ENCODE measurements around the gene SDC3. TPM values are rescaled to one million over a fixed set of nuclear protein-coding genes. Genes with fewer than 3 reads are reported as not detected.

SDC3 gene
- total RNA-seq, 1 donor from 2014 or later, result 2.4 TPM

- FAIRE-seq, result no peak
- no peaks in the 10 kb centered on the region for H3K27me3 ChIP-seq (ENCODE audit: control insufficient read depth, insufficient read depth, low read length)
- H3K36me3 ChIP-seq (ENCODE audit: control insufficient read depth, insufficient read depth, low read length), result no peaks in the 10 kb centered on the region
- no peak for TF ChIP-seq CTCF (IDR thresholded peaks at IDR 0.05; ENCODE audit: insufficient read depth, low read length, severe bottlenecking)
- H3K4me3 ChIP-seq (ENCODE audit: low read depth, low read length), result no peak overlapping the region
- no peak for DNase-seq (ENCODE audit: low read depth)
These were observed 15.9 kb downstream of the SDC3 start for GRCh38 chr1:30892671-30893073.

GRCh38 chr1:30891227-30891552 lies 17.4 kb downstream of the SDC3 start:
- FAIRE-seq (no peak), DNase-seq (ENCODE audit: low read depth) (no peak)
- Histone ChIP-seq H3K27me3 (ENCODE audit: control insufficient read depth, insufficient read depth, low read length) (no peaks in the 10 kb centered on the region), H3K36me3 (ENCODE audit: control insufficient read depth, insufficient read depth, low read length) (no peaks in the 10 kb centered on the region), H3K4me3 (ENCODE audit: low read depth, low read length) (no peak overlapping the region)
- TF ChIP-seq CTCF (IDR thresholded peaks at IDR 0.05; ENCODE audit: insufficient read depth, low read length, severe bottlenecking), result no peak

GRCh38 chr1:30890502-30891226 lies 17.9 kb downstream of the SDC3 start:
- DNase-seq (ENCODE audit: low read depth) (no peak), FAIRE-seq (no peak)
- Histone ChIP-seq H3K4me3 (ENCODE audit: low read depth, low read length) (no peak overlapping the region), H3K27me3 (ENCODE audit: control insufficient read depth, insufficient read depth, low read length) (no peaks in the 10 kb centered on the region), H3K36me3 (ENCODE audit: control insufficient read depth, insufficient read depth, low read length) (no peaks in the 10 kb centered on the region)
- no peak for TF ChIP-seq CTCF (IDR thresholded peaks at IDR 0.05; ENCODE audit: insufficient read depth, low read length, severe bottlenecking)

GRCh38 chr1:30889511-30889910 lies 19.0 kb downstream of the SDC3 start:
- Histone ChIP-seq H3K4me3 (ENCODE audit: low read depth, low read length) (no peak overlapping the region), H3K36me3 (ENCODE audit: control insufficient read depth, insufficient read depth, low read length) (no peaks in the 10 kb centered on the region), H3K27me3 (ENCODE audit: control insufficient read depth, insufficient read depth, low read length) (no peaks in the 10 kb centered on the region)
- DNase-seq (ENCODE audit: low read depth), result no peak
- no peak for TF ChIP-seq CTCF (IDR thresholded peaks at IDR 0.05; ENCODE audit: insufficient read depth, low read length, severe bottlenecking)
- FAIRE-seq, result no peak

- Histone ChIP-seq H3K27me3 (ENCODE audit: control insufficient read depth, insufficient read depth, low read length) (no peaks in the 10 kb centered on the region), H3K4me3 (ENCODE audit: low read depth, low read length) (no peak overlapping the region), H3K36me3 (ENCODE audit: control insufficient read depth, insufficient read depth, low read length) (no peaks in the 10 kb centered on the region)
- FAIRE-seq, result no peak
- DNase-seq (ENCODE audit: low read depth), result no peak
- TF ChIP-seq CTCF (IDR thresholded peaks at IDR 0.05; ENCODE audit: insufficient read depth, low read length, severe bottlenecking), result no peak
These were observed 19.6 kb downstream of the SDC3 start for GRCh38 chr1:30888975-30889374.

- FAIRE-seq (no peak), DNase-seq (ENCODE audit: low read depth) (no peak)
- H3K4me3 ChIP-seq (ENCODE audit: low read depth, low read length), result no peak overlapping the region
- H3K36me3 ChIP-seq (ENCODE audit: control insufficient read depth, insufficient read depth, low read length), result no peaks in the 10 kb centered on the region
- no peaks in the 10 kb centered on the region for H3K27me3 ChIP-seq (ENCODE audit: control insufficient read depth, insufficient read depth, low read length)
- no peak for TF ChIP-seq CTCF (IDR thresholded peaks at IDR 0.05; ENCODE audit: insufficient read depth, low read length, severe bottlenecking)
These were observed 20.2 kb downstream of the SDC3 start for GRCh38 chr1:30888391-30888790.

Measured in bronchial epithelial cell (primary cell).